Activated T-helper 1 cell treated with anti-CD3 and anti-CD28 coated beads, Interleukin-12 subunit alpha, Interleukin-12 subunit beta, Interleukin-2, Interleukin-4 antibody, amounts not matched to agents 30 ng/mL and 10 ng/mL and 1 ng/mL, durations not matched to agents 14 hours and 24 hours and 36 hours (primary cell): ENCODE measurements around the gene BRSK1. TPM values are rescaled to one million over a fixed set of nuclear protein-coding genes. Genes with fewer than 3 reads are reported as not detected.
A peak's percentile ranks its signal among the peaks of the same experiment; 100 is the strongest.

Experiments used
- DNase-seq: peaks from one replicate; pipeline ENCODE4 v3.0.0; 2021; ENCODE audit warnings: low spot score
- H3K27ac Mint-ChIP-seq: one replicate; pipeline ENCODE4 v1.8.0; 2021; ENCODE audit warnings: mild to moderate bottlenecking, mixed read lengths
- H3K27me3 Mint-ChIP-seq: one replicate; pipeline ENCODE4 v1.8.0; 2022; ENCODE audit warnings: mild to moderate bottlenecking, moderate library complexity, mixed read lengths; ENCODE audit not compliant: insufficient read depth
- H3K36me3 Mint-ChIP-seq: one replicate; pipeline ENCODE4 v1.8.0; 2021; ENCODE audit warnings: low read depth, mixed read lengths
- H3K4me1 Mint-ChIP-seq: one replicate; pipeline ENCODE4 v1.8.0; 2021; ENCODE audit warnings: low read depth, mixed read lengths
- H3K4me3 Mint-ChIP-seq: one replicate; pipeline ENCODE4 v1.8.0; 2021; ENCODE audit warnings: mild to moderate bottlenecking, moderate library complexity, mixed read lengths
- H3K9me3 Mint-ChIP-seq: one replicate; pipeline ENCODE4 v1.8.0; 2021; ENCODE audit warnings: mixed read lengths
- intact Hi-C: fragments of 100-400 bp; cut with micrococcal nuclease; formaldehyde crosslinking; loops from one replicate; pipeline ENCODE4 v1.15.1; 2024
- total RNA-seq: library from RNA; stranded (reverse); gene quantifications from 2 replicates; pipeline ENCODE4 v1.2.3, GENCODE V29; 2022

The BRSK1 gene
- total RNA-seq, 1 donor from 2014 or later: 7.8 TPM

DNA sequence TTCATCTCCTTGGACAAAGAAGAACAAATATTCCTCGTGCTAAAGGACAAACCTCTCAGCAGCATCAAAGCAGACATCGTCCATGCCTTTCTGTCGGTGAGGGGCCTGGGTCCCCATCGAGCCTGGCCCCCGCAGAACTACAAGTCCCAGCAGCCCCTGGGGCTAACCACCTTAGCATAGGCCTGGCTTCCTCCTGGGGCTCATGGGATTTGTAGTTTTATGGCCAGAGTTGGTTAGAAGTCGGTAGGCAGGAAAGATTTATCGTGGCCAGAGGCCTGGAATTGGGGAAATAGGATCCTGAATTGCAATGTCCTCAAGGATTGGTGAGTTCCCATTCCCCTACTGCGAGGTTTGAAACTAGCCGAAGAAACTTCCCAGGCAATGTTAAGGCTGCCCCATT lies 21.7 kb downstream of the BRSK1 start:
- no peak overlapping the region for H3K27ac Mint-ChIP-seq
- H3K4me1 Mint-ChIP-seq: peaks cover 17% of the 10 kb centered on the region
- no peak overlapping the region for H3K4me3 Mint-ChIP-seq
- peak; percentile 37 for DNase-seq
- H3K36me3 Mint-ChIP-seq: peaks cover 6% of the 10 kb centered on the region
- H3K9me3 Mint-ChIP-seq: no peaks in the 10 kb centered on the region
- intact Hi-C loops: loop anchor here (1.0 to 10.0 kb wide), 2 partner anchors 34 to 191 kb away; partner anchors contain the start of genes KMT5C and PPP1R12C
- H3K27me3 Mint-ChIP-seq: no peaks in the 10 kb centered on the region

DNA sequence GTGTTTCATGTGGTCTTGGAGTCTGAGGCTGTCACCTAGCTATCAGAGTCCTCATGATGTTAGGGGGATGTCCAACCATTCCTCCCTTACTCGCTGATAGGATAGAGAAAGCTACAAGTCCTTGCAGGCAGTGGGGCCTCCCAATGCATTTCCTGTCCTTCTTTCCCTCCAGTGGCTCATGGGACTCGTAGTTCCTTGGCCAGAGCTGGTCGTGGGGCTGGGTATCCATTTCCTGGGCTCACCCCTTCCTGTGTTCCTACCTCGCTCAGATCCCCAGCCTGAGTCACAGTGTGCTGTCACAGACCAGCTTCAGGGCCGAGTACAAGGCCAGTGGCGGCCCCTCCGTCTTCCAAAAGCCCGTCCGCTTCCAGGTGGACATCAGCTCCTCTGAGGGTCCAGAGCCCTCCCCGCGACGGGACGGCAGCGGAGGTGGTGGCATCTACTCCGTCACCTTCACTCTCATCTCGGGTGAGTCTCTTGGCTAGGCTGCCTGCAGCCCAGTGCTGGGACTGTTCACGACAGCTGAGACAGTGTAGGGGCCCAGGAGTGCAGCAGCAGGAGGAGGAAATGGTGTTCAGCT lies 22.3 kb downstream of the BRSK1 start:
- no peak overlapping the region for H3K4me3 Mint-ChIP-seq
- no peak overlapping the region for H3K27ac Mint-ChIP-seq
- H3K27me3 Mint-ChIP-seq: no peaks in the 10 kb centered on the region
- H3K9me3 Mint-ChIP-seq: no peaks in the 10 kb centered on the region
- peaks cover 16% of the 10 kb centered on the region for H3K4me1 Mint-ChIP-seq
- intact Hi-C loops: loop anchor here (1.0 to 10.0 kb wide), 2 partner anchors 33 to 191 kb away; partner anchors contain the start of genes KMT5C and PPP1R12C
- H3K36me3 Mint-ChIP-seq: peaks cover 6% of the 10 kb centered on the region
- no peak for DNase-seq

DNA sequence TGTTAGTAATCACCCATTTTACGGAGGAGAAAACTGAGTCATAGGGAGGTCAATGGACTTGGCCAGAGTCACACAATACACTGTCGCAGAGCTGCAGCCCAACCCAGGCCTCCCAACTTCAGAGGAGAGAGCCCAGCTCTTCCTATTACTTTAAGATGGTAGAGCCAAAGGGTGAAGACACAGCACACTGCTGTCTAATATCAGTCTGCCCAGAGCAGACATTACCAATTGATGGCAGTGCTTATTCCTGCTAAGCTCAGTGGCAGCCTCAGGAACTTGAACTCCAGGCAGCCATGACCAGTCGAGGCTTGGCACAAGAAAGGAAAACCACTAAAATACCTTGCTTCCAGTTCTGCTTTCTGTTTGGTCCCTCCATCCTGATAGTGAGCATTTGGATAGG lies 22.9 kb downstream of the BRSK1 start:
- no peak for DNase-seq
- intact Hi-C loops: loop anchor here (10.0 kb wide), 1 partner anchor 192 kb away; the partner anchor contains the start of gene PPP1R12C
- Mint-ChIP-seq H3K36me3 (peaks cover 6% of the 10 kb centered on the region), H3K27ac (no peak overlapping the region), H3K4me3 (no peak overlapping the region), H3K27me3 (no peaks in the 10 kb centered on the region), H3K9me3 (no peaks in the 10 kb centered on the region), H3K4me1 (peaks cover 10% of the 10 kb centered on the region)

DNA sequence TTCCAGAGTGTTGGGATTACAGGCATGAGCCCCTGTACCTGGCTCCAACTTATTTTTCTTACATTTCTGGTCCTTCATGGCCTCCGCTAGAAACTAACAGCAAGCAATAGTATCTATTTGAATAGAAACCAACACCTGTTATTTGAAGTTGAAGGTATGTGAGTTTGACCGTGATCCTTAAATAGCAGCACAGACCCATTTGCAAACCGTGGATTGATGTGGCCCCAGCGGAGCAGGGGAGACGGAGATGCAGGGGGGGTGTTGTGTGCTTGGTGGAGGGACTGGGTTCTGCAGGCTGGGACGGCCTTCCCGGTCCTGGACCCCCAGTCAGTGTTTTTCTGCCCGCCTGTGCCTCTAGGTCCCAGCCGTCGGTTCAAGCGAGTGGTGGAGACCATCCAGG lies 24.5 kb downstream of the BRSK1 start:
- no peaks in the 10 kb centered on the region for H3K9me3 Mint-ChIP-seq
- H3K4me1 Mint-ChIP-seq: peaks cover 5% of the 10 kb centered on the region
- H3K27me3 Mint-ChIP-seq: no peaks in the 10 kb centered on the region
- no peak for DNase-seq
- H3K27ac Mint-ChIP-seq: no peak overlapping the region
- intact Hi-C loops: loop anchor here (10.0 kb wide), 1 partner anchor 193 kb away; the partner anchor contains the start of gene PPP1R12C
- peaks cover 6% of the 10 kb centered on the region for H3K36me3 Mint-ChIP-seq
- H3K4me3 Mint-ChIP-seq: no peak overlapping the region

DNA sequence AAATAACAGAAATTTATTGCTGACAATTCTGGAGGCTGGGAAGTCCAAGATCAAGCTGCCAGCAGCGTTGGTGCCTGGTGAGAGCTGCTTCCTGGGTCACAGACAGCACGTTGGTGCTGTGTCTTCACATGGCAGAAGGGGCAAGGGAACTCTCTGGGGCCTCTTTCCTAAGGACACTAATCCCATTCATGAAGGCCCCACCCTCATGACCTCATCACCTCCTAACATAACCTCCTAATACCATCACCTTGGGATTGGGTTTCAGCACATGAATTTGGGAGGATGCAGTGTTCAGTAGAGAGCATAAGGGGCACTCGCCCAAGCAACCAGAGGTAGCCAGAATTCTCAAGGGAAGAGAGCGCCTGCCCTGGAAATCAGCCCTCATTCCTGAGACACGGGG lies 25.7 kb downstream of the BRSK1 start:
- H3K36me3 Mint-ChIP-seq: peaks cover 6% of the 10 kb centered on the region
- H3K27me3 Mint-ChIP-seq: no peaks in the 10 kb centered on the region
- no peak overlapping the region for H3K27ac Mint-ChIP-seq
- no peak overlapping the region for H3K4me3 Mint-ChIP-seq
- intact Hi-C loops: loop anchor here (10.0 kb wide), 1 partner anchor 195 kb away; the partner anchor contains the start of gene PPP1R12C
- H3K9me3 Mint-ChIP-seq: no peaks in the 10 kb centered on the region
- H3K4me1 Mint-ChIP-seq: peaks cover 5% of the 10 kb centered on the region
- DNase-seq: no peak

DNA sequence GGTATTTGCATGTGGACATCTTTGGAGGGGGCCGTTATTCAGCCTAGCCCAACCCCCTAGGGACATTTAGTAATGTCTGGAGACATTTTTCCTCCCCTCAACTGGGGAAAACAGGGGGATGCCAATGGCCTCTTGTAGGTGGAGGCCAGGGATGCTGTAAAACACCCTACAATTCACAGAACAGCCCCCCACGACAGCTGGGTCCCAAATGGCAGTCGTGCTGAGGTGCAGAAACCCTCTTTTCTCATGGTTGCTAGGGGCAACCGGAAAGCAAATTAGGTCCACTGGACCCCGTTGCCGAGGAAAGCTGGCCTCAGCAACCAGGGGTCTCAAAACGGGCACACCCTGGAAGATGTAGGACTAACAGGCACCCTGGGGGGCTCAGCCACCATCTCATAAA lies 26.7 kb downstream of the BRSK1 start:
- Mint-ChIP-seq H3K4me1 (peaks cover 1% of the 10 kb centered on the region), H3K27ac (no peak overlapping the region), H3K36me3 (peaks cover 3% of the 10 kb centered on the region), H3K27me3 (no peaks in the 10 kb centered on the region), H3K4me3 (no peak overlapping the region), H3K9me3 (no peaks in the 10 kb centered on the region)
- no peak for DNase-seq
- intact Hi-C loops: no loop called here

DNA sequence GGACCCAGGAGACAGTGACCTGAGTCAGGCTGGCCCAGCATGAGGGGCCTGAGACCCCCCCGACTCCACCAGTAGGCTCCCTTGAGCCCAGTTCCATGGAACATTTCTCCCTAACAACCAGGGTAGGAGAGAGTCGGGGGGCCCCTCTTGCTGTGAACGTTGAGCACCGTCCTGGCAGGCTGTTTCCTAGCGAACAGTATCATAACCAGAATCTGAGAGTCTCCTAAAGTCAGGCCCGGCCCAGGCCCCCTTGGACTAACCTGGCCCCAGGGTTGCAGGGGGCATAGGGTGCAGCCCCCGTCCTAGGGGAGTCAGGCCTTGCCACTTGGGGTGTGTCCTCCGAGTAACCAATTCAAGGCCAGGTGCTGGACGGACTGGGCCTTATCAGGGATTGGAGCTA lies 27.6 kb downstream of the BRSK1 start:
- H3K4me1 Mint-ChIP-seq: no peaks in the 10 kb centered on the region
- intact Hi-C loops: no loop called here
- no peak overlapping the region for H3K27ac Mint-ChIP-seq
- no peak for DNase-seq
- no peak overlapping the region for H3K4me3 Mint-ChIP-seq
- H3K36me3 Mint-ChIP-seq: peaks cover 3% of the 10 kb centered on the region
- no peaks in the 10 kb centered on the region for H3K9me3 Mint-ChIP-seq
- H3K27me3 Mint-ChIP-seq: no peaks in the 10 kb centered on the region

DNA sequence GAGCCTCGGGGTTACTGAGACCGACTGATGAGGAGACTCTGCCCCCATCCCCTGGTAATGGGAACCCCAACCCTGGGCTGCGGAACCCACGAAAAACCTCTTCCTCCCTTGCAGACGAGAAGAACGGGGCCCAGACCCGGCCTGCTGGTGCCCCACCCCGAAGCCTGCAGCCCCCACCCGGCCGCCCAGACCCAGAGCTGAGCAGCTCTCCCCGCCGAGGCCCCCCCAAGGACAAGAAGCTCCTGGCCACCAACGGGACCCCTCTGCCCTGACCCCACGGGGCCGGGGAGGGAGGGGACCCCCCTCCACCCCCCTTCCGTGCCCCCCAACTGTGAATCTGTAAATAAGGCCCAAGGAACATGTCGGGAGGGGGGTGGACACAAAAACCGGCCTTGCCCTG lies 28.0 kb downstream of the BRSK1 start:
- Mint-ChIP-seq H3K4me3 (no peak overlapping the region), H3K36me3 (peaks cover 3% of the 10 kb centered on the region), H3K27me3 (no peaks in the 10 kb centered on the region), H3K27ac (no peak overlapping the region), H3K4me1 (no peaks in the 10 kb centered on the region), H3K9me3 (no peaks in the 10 kb centered on the region)
- intact Hi-C loops: no loop called here
- DNase-seq: no peak

DNA sequence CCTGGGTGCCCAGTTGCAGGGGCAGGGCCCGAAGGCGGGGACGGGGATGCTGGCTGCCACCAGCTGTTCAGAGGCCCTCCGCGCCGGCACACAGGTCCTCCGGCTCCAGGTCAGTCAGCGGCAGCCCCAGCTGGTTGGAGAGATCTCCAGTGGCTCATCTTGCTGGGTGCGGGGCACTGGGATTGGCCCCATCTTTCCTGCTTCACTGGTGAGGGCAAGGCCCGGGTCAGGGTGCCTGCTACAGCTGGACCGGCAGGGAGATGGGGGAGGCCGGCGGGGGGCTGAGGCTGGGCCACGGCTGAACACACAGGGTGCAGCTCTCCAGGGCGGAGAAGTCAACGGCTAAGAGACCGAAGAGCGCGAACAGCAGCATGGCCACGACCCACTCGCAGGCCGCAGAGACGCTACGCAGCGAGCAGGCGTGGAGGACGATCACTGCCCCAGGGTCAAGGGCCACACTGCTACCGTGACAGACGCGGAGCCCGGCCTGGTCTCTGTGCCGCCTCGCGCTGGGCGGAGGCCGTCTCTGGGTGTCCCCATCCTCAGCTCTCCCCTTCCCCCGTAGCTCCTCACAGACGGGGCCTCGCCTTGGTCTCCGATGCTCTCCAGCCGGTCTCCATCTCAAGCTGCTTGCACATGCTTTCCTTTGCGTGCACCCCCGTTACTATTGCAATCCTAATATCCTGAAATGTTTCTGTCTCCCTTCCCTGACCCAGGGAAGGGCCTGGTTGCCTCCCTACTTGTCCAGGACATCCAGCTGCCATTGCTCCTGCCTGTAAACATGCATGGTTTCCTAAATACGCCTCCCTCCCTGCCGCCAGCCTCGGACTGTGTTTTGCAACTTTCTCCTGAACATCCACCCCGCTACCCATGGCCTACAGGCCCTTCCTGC lies 29.1 kb downstream of the BRSK1 start:
- no peak overlapping the region for H3K27ac Mint-ChIP-seq
- H3K27me3 Mint-ChIP-seq: no peaks in the 10 kb centered on the region
- no peak for DNase-seq
- H3K9me3 Mint-ChIP-seq: no peaks in the 10 kb centered on the region
- intact Hi-C loops: no loop called here
- no peak overlapping the region for H3K4me3 Mint-ChIP-seq
- H3K36me3 Mint-ChIP-seq: peaks cover 3% of the 10 kb centered on the region
- no peaks in the 10 kb centered on the region for H3K4me1 Mint-ChIP-seq

DNA sequence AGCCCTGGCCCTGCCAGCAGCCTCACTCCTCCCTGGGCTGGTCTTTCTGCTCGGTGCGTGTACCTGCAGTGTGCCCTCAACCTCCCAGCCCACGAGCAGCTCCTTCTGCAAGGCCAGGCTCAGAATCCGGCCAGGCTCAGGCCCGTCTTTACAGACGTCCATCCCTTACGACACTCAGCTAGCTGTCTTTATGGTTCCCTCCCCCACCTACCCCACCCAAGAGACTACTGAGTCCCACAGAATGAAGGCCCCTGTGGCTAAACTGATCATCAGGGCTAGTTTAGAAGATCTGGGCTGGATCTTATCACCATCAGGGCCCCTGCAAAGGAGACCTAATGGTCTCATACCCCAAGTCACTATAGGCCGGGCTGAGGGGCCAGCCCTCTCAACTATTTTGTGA lies 30.6 kb downstream of the BRSK1 start:
- no peak overlapping the region for H3K27ac Mint-ChIP-seq
- H3K4me1 Mint-ChIP-seq: no peaks in the 10 kb centered on the region
- peaks cover 3% of the 10 kb centered on the region for H3K36me3 Mint-ChIP-seq
- no peak for DNase-seq
- H3K27me3 Mint-ChIP-seq: no peaks in the 10 kb centered on the region
- H3K9me3 Mint-ChIP-seq: no peaks in the 10 kb centered on the region
- H3K4me3 Mint-ChIP-seq: no peak overlapping the region
- intact Hi-C loops: no loop called here

DNA sequence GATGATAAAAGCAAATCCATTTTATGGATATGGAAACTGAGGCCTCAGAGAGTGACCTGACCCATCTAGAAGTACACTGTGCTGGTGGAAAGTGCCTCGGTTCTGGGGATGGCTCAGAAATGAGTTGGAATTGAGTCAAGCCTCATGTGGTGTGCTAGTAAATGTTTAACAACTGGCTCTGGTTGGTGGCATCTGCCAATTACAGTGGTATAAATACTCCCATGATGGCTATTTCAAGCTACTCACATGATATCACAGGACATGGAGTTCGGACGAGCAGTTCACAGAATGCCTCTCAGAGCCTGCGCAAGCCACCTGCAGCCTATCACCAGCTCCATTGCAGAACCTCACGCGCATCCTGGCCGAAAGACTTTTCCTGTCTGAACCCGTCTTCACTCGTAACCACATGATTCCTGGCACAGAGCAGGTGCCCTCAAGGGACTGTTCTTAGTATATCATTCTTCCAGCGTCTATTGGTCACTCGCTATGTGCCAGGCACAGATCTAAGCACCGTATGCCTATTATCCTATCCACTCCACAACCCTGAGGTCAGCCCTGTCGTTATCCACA lies 32.2 kb downstream of the BRSK1 start:
- no peaks in the 10 kb centered on the region for H3K36me3 Mint-ChIP-seq
- DNase-seq: no peak
- intact Hi-C loops: no loop called here
- H3K9me3 Mint-ChIP-seq: no peaks in the 10 kb centered on the region
- H3K27ac Mint-ChIP-seq: no peak overlapping the region
- no peaks in the 10 kb centered on the region for H3K27me3 Mint-ChIP-seq
- H3K4me1 Mint-ChIP-seq: no peaks in the 10 kb centered on the region
- H3K4me3 Mint-ChIP-seq: no peak overlapping the region

DNA sequence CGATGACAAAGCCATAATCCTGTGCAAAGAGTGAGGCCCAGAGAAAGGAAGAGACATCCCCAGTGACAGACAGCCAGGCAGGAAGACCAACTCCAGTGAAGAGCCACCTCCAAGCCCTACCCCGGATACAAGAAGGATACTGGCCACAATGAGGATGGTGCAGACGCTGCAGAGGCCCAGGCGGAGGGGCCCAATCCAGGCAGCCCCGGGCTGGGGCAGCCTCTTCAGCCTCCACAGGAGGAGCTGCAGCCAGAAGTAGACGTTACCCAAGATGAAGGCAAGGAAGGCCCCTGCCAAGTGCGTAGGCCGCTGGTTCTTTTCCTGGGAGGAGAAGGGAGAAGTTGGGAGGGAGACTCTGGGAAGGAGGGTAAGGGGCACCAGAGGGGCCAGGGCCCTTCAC lies 32.8 kb downstream of the BRSK1 start:
- no peaks in the 10 kb centered on the region for H3K9me3 Mint-ChIP-seq
- H3K36me3 Mint-ChIP-seq: no peaks in the 10 kb centered on the region
- intact Hi-C loops: no loop called here
- no peaks in the 10 kb centered on the region for H3K27me3 Mint-ChIP-seq
- no peak overlapping the region for H3K4me3 Mint-ChIP-seq
- DNase-seq: no peak
- no peaks in the 10 kb centered on the region for H3K4me1 Mint-ChIP-seq
- no peak overlapping the region for H3K27ac Mint-ChIP-seq

DNA sequence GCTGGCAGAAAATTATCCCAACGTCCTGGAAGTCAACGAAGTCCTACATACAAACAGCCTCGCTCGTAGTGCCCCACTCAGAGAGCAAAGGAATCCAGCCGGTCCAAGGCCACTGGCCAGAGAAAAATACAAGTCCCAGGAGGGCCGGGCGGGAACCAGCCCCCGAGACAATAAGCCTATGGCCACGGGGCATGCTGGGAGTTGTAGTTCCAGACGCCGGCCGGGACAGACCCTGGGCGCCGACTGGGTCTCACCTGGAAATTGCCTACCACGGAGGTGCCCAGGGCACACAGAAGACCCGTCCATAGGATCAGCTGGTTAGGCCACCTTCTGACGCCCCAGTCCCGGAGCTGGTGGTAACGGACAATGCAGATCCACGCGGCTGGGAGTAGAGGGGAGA lies 36.0 kb downstream of the BRSK1 start:
- no peak for DNase-seq
- Mint-ChIP-seq H3K27me3 (peaks cover 2% of the 10 kb centered on the region), H3K27ac (no peak overlapping the region), H3K9me3 (no peaks in the 10 kb centered on the region), H3K4me3 (no peak overlapping the region), H3K36me3 (no peaks in the 10 kb centered on the region), H3K4me1 (peaks cover 3% of the 10 kb centered on the region)
- intact Hi-C loops: no loop called here
